PC-9 (cell line): ENCODE results near the gene CKS1B. TPM values are rescaled to one million over a fixed set of nuclear protein-coding genes. Genes with fewer than 3 reads are reported as not detected.

Experiments
- BruUV-seq: library from RNA; stranded (reverse); fragments of 400-500 nt; replicated peaks from 2 replicates; lab custom pipeline; 2021; lab: Mats Ljungman, UMichigan
- CTCF ChIA-PET: fragments of 300-600 bp; sonication (Branson Sonifier 250); formaldehyde crosslinking; loops from one replicate; lab custom pipeline; 2022; ENCODE audit warnings: antibody characterized with exemption; lab: Charles Lee
- POLR2A ChIA-PET: fragments of 300-600 bp; sonication (Branson Sonifier 250); formaldehyde crosslinking; loops from one replicate; lab custom pipeline; 2022; ENCODE audit warnings: antibody characterized with exemption; ENCODE audit not compliant: unreplicated experiment; lab: Charles Lee
- DNase-seq, 2 experiments: peaks; one replicate each; pipeline versions ENCODE4 v3.0.0 to v3.0.0-alpha.2; 2015 to 2022; ENCODE audit warnings: mixed read lengths in 1 of 2
- H2AFZ ChIP-seq: fragments of 200-600 bp; sonication (generic); 2 replicates; pipeline ENCODE4 v1.8.1; 2017; ENCODE audit warnings: antibody characterized with exemption
- H3F3A ChIP-seq: fragments of 200-600 bp; sonication (generic); 2 replicates; pipeline ENCODE4 v1.8.1; 2017; ENCODE audit warnings: antibody characterized with exemption, mild to moderate bottlenecking, low read depth; ENCODE audit not compliant: insufficient read depth
- H3K27ac ChIP-seq: fragments of 200-600 bp; sonication (generic); 2 replicates; pipeline ENCODE4 v1.6.1; 2016; ENCODE audit warnings: mixed run types
- H3K27me3 ChIP-seq: fragments of 200-600 bp; sonication (generic); 2 replicates; pipeline ENCODE4 v1.6.1; 2016; ENCODE audit warnings: low read depth, mixed run types; ENCODE audit not compliant: insufficient read depth
- H3K36me3 ChIP-seq: fragments of 200-600 bp; sonication (generic); 2 replicates; pipeline ENCODE4 v1.6.1; 2016; ENCODE audit warnings: low read depth, mixed run types
- H3K4me1 ChIP-seq: fragments of 200-600 bp; sonication (generic); replicated peaks from 2 replicates; pipeline ENCODE4 v1.6.1; 2016; ENCODE audit warnings: mixed run types; ENCODE audit not compliant: insufficient read depth
- H3K4me2 ChIP-seq: fragments of 200-600 bp; sonication (generic); 2 replicates; pipeline ENCODE4 v1.6.1; 2017; ENCODE audit warnings: mixed run types
- H3K4me3 ChIP-seq: fragments of 200-600 bp; sonication (generic); 2 replicates; pipeline ENCODE4 v1.6.1; 2016; ENCODE audit warnings: mixed run types
- H3K79me2 ChIP-seq: fragments of 200-600 bp; sonication (generic); 2 replicates; pipeline ENCODE4 v1.6.1; 2017; ENCODE audit warnings: low read depth, mixed run types
- H3K9me2 ChIP-seq: fragments of 200-600 bp; sonication (generic); 2 replicates; pipeline ENCODE4 v1.8.1; 2017; ENCODE audit warnings: mild to moderate bottlenecking; ENCODE audit not compliant: insufficient read depth
- H3K9me3 ChIP-seq: fragments of 200-600 bp; sonication (generic); 2 replicates; pipeline ENCODE4 v1.8.1; 2016; ENCODE audit warnings: low read depth; ENCODE audit not compliant: insufficient read depth
- H4K20me1 ChIP-seq: fragments of 200-600 bp; sonication (generic); 2 replicates; pipeline ENCODE4 v1.8.1; 2017; ENCODE audit not compliant: insufficient read depth
- EZH2 ChIP-seq: fragments of 200-600 bp; sonication (generic); IDR thresholded peaks from 2 replicates; pipeline ENCODE4 v1.8.0; 2017; ENCODE audit warnings: antibody characterized with exemption, low read depth
- intact Hi-C: fragments of 100-400 bp; cut with micrococcal nuclease; formaldehyde crosslinking; loops from one replicate; pipeline ENCODE4 v1.10.0; 2022; ENCODE audit not compliant: unreplicated experiment
- total RNA-seq: library from RNA; stranded (reverse); gene quantifications from 2 replicates; pipeline ENCODE4 v1.2.3, GENCODE V29; 2021
- TF ChIP-seq, protein P1 (sequence below): fragments of 200-600 bp; sonication (generic); conservative IDR thresholded peaks from 2 replicates; pipeline ENCODE4 v1.6.1; 2017; ENCODE audit warnings: mixed run types, antibody characterized with exemption, mild to moderate bottlenecking, moderate library complexity

CKS1B gene
- total RNA-seq, 1 experiment from 2014 or later, result 236 TPM

GRCh38 chr1:154941333-154942013 is 33.0 kb upstream of the CKS1B start:
- Histone ChIP-seq H3K79me2 (no peaks in the 10 kb centered on the region), H3K4me1 (peaks cover 39% of the 10 kb centered on the region), H3K36me3 (no peaks in the 10 kb centered on the region), H3K27me3 (no peaks in the 10 kb centered on the region), H3K4me2 (no peak overlapping the region), H4K20me1 (no peaks in the 10 kb centered on the region), H3K9me2 (no peaks in the 10 kb centered on the region), H3K4me3 (no peak overlapping the region), H3K27ac (no peak overlapping the region), H3F3A (peaks cover 18% of the 10 kb centered on the region; the same call in 1 of the 2 replicates), H3K9me3 (no peaks in the 10 kb centered on the region), H2AFZ (no peak overlapping the region)
- TF ChIP-seq, protein P1, sequence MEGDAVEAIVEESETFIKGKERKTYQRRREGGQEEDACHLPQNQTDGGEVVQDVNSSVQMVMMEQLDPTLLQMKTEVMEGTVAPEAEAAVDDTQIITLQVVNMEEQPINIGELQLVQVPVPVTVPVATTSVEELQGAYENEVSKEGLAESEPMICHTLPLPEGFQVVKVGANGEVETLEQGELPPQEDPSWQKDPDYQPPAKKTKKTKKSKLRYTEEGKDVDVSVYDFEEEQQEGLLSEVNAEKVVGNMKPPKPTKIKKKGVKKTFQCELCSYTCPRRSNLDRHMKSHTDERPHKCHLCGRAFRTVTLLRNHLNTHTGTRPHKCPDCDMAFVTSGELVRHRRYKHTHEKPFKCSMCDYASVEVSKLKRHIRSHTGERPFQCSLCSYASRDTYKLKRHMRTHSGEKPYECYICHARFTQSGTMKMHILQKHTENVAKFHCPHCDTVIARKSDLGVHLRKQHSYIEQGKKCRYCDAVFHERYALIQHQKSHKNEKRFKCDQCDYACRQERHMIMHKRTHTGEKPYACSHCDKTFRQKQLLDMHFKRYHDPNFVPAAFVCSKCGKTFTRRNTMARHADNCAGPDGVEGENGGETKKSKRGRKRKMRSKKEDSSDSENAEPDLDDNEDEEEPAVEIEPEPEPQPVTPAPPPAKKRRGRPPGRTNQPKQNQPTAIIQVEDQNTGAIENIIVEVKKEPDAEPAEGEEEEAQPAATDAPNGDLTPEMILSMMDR, result no peak
- POLR2A ChIA-PET, result no interaction called here
- intact Hi-C loops, result no loop called here
- DNase-seq, result no peak
- no TSS peak for BruUV-seq
- CTCF ChIA-PET, result interaction anchor here (0.6 kb wide), 1 partner anchor 23 kb away, joined by 3 read pairs; no protein-coding TSS in a partner anchor

DNA sequence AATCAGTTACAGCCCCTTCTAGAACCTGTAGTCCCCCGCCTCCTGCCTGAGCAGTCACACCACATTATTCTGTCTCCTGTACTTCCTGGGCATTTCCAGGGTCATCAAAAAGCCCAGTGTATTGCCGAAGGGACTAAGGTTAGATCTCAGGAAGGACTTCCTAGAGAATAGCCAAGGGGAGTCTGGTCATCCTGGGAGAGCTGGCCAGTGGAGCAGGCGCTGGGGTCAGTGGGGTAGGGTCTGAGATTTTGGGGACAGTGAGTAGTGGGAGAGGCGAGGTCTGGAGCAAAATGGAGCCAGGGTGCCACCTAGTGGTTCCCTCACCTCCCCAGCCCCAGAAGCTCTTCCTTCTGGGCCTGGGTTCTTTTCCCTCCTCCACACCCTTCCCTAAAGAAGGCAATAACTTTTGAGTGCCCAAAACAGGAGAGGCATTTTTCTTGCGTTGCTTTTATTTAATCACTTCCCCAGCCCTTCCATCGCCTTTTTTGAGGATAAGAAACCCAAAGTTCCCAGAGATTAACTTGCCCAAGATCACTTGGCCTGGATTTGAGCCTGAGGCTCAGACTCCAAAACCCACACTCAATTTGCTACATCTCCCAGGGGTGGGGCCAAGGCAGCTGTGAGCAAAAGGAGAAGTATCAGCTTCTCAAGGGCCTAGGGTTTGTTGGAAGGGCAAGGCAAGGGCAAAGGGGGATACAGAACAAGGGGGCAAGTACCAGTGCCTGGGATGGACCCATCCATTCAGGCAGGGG is 30.7 kb upstream of the CKS1B start:
- no peak overlapping the region for H3K4me2 ChIP-seq
- no peak overlapping the region for H2AFZ ChIP-seq
- H3K36me3 ChIP-seq, result no peaks in the 10 kb centered on the region
- H3F3A ChIP-seq, result peaks cover 2% of the 10 kb centered on the region; the same call in 1 of the 2 replicates
- H3K9me2 ChIP-seq, result no peaks in the 10 kb centered on the region
- BruUV-seq, result no TSS peak
- intact Hi-C loops, result no loop called here
- DNase-seq, result peak in 1 of 2 experiments; percentile 35
- TF ChIP-seq, protein P1, result peak; percentile 84
- no peak for TF ChIP-seq EZH2
- no peak overlapping the region for H3K27ac ChIP-seq
- H4K20me1 ChIP-seq, result no peaks in the 10 kb centered on the region
- no peaks in the 10 kb centered on the region for H3K9me3 ChIP-seq
- CTCF ChIA-PET, result interaction anchor here (0.6 to 1.5 kb wide), 7 partner anchors 11 to 384 kb away, joined by 3 to 10 read pairs (median 3); no protein-coding TSS in a partner anchor
- POLR2A ChIA-PET, result interaction anchor here (0.6 kb wide), 1 partner anchor 26 kb away, joined by 8 read pairs; no protein-coding TSS in a partner anchor
- no peak overlapping the region for H3K4me3 ChIP-seq
- H3K79me2 ChIP-seq, result no peaks in the 10 kb centered on the region
- H3K27me3 ChIP-seq, result no peaks in the 10 kb centered on the region
- peaks cover 26% of the 10 kb centered on the region for H3K4me1 ChIP-seq

DNA sequence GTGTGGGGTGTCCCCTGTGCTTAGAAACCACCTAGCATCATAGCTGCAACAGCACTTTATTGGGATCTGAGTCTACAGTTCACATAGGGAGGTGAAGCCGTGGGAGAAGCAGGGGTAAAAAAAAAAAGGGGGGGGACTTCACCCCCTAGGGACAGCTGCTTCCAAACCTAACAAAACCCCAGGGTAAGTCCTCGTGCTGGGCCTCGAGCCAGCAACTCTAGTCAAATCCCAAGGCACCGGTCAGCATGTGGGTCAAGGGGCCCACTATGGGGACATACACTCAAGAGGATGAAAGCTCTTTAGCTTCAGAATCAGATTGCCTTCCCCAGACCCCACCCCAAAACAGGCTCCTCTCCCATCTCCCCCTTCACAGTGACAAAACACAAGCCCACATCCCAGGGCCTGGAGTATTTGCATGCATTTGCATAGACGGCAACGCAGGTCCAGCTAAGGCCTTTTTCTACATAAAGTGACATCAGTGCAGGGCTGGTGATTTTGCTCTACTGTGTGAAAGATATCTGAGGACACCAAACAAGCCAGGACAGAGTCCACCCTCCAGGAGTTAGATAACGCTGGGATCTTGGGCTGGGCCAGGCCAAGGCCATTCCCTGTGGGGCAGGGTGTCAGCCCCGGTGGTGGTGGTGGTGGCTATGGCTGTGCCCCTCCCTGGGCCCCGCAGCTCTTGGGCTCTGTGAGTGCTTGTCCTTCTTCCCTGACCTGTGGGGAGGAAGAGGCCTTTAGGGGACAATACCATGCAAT is 29.9 kb upstream of the CKS1B start:
- DNase-seq, result no peak
- H3K9me2 ChIP-seq, result no peaks in the 10 kb centered on the region
- TSS peak; percentile 17 for BruUV-seq
- intact Hi-C loops, result no loop called here
- no peaks in the 10 kb centered on the region for H3K79me2 ChIP-seq
- no peak overlapping the region for H3K27ac ChIP-seq
- no peaks in the 10 kb centered on the region for H4K20me1 ChIP-seq
- H3K4me3 ChIP-seq, result no peak overlapping the region
- H3K9me3 ChIP-seq, result no peaks in the 10 kb centered on the region
- H3K4me2 ChIP-seq, result no peak overlapping the region
- no peaks in the 10 kb centered on the region for H3K36me3 ChIP-seq
- no peaks in the 10 kb centered on the region for H3K27me3 ChIP-seq
- POLR2A ChIA-PET, result no interaction called here
- CTCF ChIA-PET, result interaction anchor here (0.6 to 1.5 kb wide), 6 partner anchors 10 to 275 kb away, joined by 3 to 10 read pairs (median 3); no protein-coding TSS in a partner anchor
- no peak for TF ChIP-seq EZH2
- TF ChIP-seq, protein P1, result no peak
- H3F3A ChIP-seq, result no peaks in the 10 kb centered on the region
- peaks cover 19% of the 10 kb centered on the region for H3K4me1 ChIP-seq
- no peak overlapping the region for H2AFZ ChIP-seq
